NCI-H345 (cell line): ENCODE measurements around the gene PLAC9.

ENCODE experiments used
- DNase-seq: peaks from one replicate; lab custom pipeline; 2025; lab: John Stamatoyannopoulos, UW

Gene PLAC9

GRCh38 chr10:80160361-80161320, 28.1 kb downstream of the PLAC9 start:
- DNase-seq, result no peak

DNA sequence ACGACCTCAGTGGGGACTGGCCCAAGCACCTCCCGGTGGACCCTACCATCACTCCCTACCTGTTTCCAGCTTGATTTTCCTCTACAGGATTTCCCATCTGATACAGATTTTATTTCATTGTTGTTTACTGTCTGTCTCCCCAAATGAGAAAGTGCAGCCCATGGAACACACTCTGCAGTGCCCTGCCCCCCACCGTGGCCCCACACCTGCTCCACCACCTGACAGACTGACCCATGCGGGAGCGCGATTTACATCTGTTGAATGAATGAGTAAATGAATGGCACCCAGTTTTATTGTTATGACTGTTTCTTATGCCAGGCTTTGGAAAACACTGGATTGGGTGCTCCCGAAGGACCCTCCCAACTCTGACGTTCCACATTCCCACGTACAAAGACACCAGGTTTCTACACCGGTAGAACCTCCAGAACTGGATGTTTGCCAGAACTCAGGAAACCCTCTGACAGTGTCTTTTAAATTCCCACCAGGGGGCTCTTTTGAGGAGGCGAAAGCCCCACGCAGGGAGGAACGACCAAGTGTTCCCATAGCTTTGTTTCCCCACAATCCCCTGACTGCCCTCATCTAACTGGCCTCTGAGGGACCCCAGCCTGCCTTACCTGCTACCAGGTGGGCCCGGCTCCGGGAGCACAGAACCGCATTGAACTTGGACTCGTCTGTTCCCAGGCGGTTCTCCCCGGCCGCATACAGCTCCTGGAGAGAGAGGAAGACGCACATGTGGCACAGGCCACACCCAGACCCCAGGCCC, 29.0 kb downstream of the PLAC9 start:
- DNase-seq, result peak; percentile 52

- DNase-seq, result peak; percentile 85
Measured at GRCh38 chr10:80163741-80164341, 31.3 kb downstream of the PLAC9 start.

GRCh38 chr10:80164596-80164995, 32.1 kb downstream of the PLAC9 start:
- no peak for DNase-seq

- no peak for DNase-seq
Measured at GRCh38 chr10:80165173-80165572, 32.6 kb downstream of the PLAC9 start.

- no peak for DNase-seq
Measured at GRCh38 chr10:80166581-80167470, 34.3 kb downstream of the PLAC9 start.

GRCh38 chr10:80167471-80168161, 35.1 kb downstream of the PLAC9 start:
- DNase-seq, result no peak

DNA sequence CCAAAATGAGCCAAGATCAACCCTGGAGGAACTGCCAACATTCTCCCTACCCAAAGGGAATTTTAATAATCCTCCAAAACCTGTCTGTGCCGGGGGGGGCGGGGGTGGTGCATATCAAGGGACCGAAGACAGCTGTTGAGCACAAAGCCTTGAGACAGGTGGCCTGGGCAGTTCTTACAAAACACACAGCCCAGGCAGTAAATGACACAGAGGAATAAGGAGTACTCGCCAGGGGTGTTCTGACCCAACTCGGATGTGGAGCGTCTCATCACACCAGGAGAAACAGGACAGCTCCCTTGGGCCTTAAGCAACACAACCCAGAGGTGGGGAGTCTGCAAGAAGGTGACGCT, 35.6 kb downstream of the PLAC9 start:
- DNase-seq, result no peak

GRCh38 chr10:80168679-80169380, 36.3 kb downstream of the PLAC9 start:
- no peak for DNase-seq

DNA sequence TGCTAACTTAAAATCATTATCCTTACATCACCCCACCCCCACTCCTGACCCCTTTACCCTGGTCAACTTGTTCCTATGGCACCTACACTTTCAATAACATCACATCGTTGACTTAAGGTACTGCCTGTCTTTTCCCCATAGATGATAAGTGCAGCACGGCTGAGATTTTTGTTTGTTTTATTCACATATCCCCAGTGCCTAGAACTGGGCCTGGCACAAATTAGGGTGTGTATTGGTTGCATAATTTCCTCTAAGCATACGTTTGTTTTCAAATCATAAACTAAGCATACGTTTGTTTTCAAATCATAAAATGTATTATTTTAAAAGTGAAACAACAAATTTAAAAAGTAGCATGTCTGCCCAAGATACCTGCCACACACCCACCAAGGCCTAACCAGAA, 37.5 kb downstream of the PLAC9 start:
- no peak for DNase-seq

DNA sequence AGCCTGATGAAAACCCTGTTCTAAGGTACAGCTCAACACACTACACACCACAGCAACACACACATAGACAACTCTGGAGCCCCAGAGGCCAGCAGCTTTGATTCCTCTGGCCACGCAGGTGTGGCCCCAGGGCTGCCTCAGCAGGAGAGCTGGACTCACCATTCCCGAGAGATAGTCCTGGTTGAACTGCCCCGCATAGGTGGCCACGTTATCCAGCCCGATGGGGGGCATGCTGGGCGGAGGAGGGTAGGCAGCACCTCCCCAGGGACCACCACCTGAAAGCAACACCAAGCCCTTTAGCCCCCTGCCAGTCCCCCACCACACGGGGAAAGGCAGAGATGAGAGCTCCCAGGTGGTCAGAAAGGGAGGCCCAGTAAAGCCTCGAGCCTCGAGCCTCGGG, 38.1 kb downstream of the PLAC9 start:
- no peak for DNase-seq

DNA sequence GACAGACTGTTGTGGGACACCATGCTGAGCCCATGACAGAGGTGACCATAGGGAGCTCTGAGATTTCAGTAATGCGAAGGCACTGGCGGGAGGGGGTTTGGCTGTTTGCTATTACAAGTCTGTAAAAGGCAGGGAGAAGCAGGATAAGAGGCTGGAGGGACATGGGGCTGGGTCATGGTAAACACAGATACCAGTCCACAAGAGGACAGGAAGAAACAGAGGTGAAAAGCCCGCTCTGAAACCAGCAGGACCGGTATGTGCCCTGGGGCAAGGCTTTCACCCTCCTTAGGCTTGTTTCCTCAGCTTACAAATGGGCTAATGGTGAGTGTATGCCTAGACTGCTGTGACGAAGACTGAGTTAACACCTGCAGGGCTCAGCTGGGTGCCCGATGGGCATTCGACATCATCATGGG, 38.7 kb downstream of the PLAC9 start:
- no peak for DNase-seq

GRCh38 chr10:80172896-80173295, 40.4 kb downstream of the PLAC9 start:
- DNase-seq, result peak; percentile 63

DNA sequence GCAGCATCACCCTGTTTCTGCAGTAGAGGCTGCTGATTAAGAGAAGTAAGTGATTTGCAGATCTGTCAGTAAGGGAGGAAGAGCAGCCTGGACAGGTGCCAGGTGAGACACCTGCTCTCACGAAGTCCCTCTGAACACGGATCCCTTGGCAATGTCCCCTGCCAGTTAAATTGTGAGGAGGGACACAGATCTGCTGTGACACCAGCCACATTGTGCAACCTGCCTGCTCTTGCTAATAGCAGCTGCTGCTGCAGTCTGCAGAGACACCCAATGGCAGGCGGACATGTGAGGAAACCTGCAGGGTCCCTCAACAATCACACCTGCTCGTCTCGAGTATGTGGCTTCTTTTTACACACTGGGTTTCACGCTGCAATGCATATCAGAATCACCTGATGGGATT, 40.9 kb downstream of the PLAC9 start:
- peak; percentile 90 for DNase-seq

DNA sequence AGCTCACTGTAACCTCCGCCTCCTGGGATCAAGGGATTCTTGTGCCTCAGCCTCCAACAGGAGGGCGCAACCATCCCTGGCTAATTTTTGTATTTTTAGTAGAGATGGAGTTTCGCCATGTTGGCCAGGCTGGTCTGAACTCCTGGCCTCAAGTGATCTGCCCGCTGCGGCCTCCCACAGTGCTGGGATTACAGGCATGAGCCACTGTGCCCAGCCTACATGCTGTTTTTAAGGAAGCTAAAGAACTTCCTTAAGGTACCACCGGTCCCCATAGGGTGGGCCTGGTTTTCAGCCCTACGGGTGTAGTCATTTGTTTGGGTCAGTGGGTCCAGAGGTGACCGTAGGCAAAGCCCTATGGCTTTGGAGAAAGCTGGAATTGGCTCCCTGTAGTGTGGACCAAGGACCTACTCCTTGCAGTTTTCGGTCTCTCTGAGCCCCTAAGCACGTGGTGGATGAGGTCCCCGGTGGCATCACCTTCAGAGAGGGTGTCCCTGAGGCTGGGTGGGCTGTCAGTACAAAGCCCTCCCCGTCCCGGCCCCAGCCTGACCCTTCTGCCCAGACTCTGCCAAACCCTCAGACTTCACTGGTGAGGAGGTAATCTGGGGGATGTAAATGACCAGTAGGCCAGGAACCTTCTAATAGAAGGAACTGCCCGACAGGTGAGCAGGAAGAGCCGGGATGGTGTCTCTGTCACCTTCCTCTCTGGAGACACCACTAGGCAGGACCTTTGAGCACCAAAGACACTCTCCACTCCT, 42.3 kb downstream of the PLAC9 start:
- DNase-seq, result no peak

DNA sequence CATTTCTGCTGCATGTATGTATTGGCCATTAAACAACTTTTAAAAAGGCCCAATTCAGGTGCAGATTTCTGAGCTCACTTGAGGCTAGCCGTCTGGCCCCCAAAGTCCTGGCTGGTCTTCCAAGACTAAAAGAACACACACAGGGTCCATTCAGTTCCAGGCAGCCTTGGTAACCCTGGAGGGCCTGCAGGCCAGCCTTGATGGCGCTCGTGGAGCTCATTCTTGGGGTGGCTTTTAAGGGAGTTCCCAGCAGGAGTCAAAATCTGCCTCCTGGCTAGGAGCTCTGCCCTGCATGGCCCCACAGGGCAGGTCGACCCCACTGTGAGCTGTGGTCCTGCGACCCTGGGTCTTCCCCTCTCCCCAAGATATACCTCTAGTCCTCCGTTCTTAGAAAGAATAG, 44.0 kb downstream of the PLAC9 start:
- no peak for DNase-seq

GRCh38 chr10:80177781-80178636, 45.5 kb downstream of the PLAC9 start:
- DNase-seq, result no peak

GRCh38 chr10:80182986-80183385, 50.5 kb downstream of the PLAC9 start:
- no peak for DNase-seq

- no peak for DNase-seq
Measured at GRCh38 chr10:80183436-80183835, 50.9 kb downstream of the PLAC9 start.
